ENCODE data around the gene PRCC. TPM values are rescaled to one million over a fixed set of nuclear protein-coding genes. Genes with fewer than 3 reads are reported as not detected.

The PRCC gene
- polyA plus RNA-seq, 1 donor (not counting 4 experiments of a cell fraction or from before 2014, with no cell fraction given) = 40.4 TPM

DNA sequence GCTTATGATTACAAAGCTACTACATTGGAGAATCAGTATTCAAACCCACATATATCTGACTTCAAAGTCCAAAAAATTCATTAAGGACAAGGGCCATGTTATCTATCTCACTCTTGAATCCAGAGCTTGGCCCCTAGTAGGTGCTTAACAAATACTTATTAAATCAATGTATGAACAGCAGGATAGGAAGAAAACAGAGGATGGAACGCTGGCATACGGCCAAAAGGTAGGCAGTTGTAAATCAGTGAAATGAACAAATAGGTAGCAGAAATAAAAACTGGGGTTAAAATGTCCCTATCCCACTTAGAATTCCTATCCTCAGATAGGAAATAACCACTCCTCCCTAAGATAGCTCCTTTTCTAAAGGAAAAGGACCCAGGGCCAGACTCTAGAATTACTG lies 28.4 kb upstream of the PRCC start:
- H3K27me3 ChIP-seq (ENCODE audit: control insufficient read depth, extremely low read depth, insufficient read depth, low read length) = no peaks in the 10 kb centered on the region
- H3K4me2 ChIP-seq (ENCODE audit: control insufficient read depth, extremely low read depth, insufficient read depth, low read depth, low read length) = no peak overlapping the region
- dilution Hi-C loops (cut with MboI; ENCODE audit: extremely low pct_ligation_motif_present, low sequenced_read_pairs) = no loop called here
- FAIRE-seq = no peak
- no peaks in the 10 kb centered on the region for H4K20me1 ChIP-seq (ENCODE audit: control insufficient read depth, extremely low read depth, insufficient read depth, low read length)
- H3K9me3 ChIP-seq (ENCODE audit: control insufficient read depth, low read depth, low read length) = no peaks in the 10 kb centered on the region
- H3K79me2 ChIP-seq (ENCODE audit: control insufficient read depth, insufficient read depth, low read length) = peaks cover 24% of the 10 kb centered on the region
- no peak for TF ChIP-seq EZH2 (IDR thresholded peaks at IDR 0.05; ENCODE audit: low read length)
- TF ChIP-seq, protein P1, sequence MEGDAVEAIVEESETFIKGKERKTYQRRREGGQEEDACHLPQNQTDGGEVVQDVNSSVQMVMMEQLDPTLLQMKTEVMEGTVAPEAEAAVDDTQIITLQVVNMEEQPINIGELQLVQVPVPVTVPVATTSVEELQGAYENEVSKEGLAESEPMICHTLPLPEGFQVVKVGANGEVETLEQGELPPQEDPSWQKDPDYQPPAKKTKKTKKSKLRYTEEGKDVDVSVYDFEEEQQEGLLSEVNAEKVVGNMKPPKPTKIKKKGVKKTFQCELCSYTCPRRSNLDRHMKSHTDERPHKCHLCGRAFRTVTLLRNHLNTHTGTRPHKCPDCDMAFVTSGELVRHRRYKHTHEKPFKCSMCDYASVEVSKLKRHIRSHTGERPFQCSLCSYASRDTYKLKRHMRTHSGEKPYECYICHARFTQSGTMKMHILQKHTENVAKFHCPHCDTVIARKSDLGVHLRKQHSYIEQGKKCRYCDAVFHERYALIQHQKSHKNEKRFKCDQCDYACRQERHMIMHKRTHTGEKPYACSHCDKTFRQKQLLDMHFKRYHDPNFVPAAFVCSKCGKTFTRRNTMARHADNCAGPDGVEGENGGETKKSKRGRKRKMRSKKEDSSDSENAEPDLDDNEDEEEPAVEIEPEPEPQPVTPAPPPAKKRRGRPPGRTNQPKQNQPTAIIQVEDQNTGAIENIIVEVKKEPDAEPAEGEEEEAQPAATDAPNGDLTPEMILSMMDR (optimal IDR thresholded peaks at IDR 0.05 in 1 of 3, IDR thresholded peaks at IDR 0.05 in 1 of 3, conservative IDR thresholded peaks at IDR 0.05 in 1 of 3; ENCODE audit: extremely low read depth in 1 of 3, insufficient read depth in 2 of 3, low read length in 3 of 3) = no peak
- no peak overlapping the region for H3K27ac ChIP-seq (ENCODE audit: control insufficient read depth, insufficient read depth, low read length)
- no peaks in the 10 kb centered on the region for H3K9me1 ChIP-seq (ENCODE audit: control insufficient read depth, extremely low read depth, insufficient read depth, low read length)
- no peak overlapping the region for H3K9ac ChIP-seq (ENCODE audit: control insufficient read depth, extremely low read depth, insufficient read depth, low read length)
- peaks cover 8% of the 10 kb centered on the region for H3K4me1 ChIP-seq (ENCODE audit: control insufficient read depth, extremely low read depth, insufficient read depth, low read length)
- H3K4me3 ChIP-seq (ENCODE audit: control insufficient read depth in 2 of 3, extremely low read depth in 1 of 3, insufficient read depth in 2 of 3, low read depth in 1 of 3, low read length in 3 of 3) = no peak overlapping the region
- no peak for DNase-seq (ENCODE audit: low read depth, low spot score)
- H2AFZ ChIP-seq (ENCODE audit: control insufficient read depth, low read length) = no peak overlapping the region
- H3K36me3 ChIP-seq (ENCODE audit: control insufficient read depth in 2 of 2, extremely low read depth in 1 of 2, insufficient read depth in 2 of 2, low read length in 2 of 2) = peaks cover 21 to 38% of the 10 kb centered on the region in 2 experiments

GRCh38 chr1:156740237-156740740 lies 27.0 kb upstream of the PRCC start:
- dilution Hi-C loops (cut with MboI; ENCODE audit: extremely low pct_ligation_motif_present, low sequenced_read_pairs) = no loop called here

More at GRCh38 chr1:156740237-156740740, 27.0 kb upstream of the PRCC start:
- H3K9me1 ChIP-seq (ENCODE audit: control insufficient read depth, extremely low read depth, insufficient read depth, low read length) = no peaks in the 10 kb centered on the region
- peak overlapping the region; percentile 63 to 83 (median 75) for H3K4me3 ChIP-seq (ENCODE audit: control insufficient read depth in 2 of 3, extremely low read depth in 1 of 3, insufficient read depth in 2 of 3, low read depth in 1 of 3, low read length in 3 of 3)
- peak overlapping the region; percentile 86 for H3K4me2 ChIP-seq (ENCODE audit: control insufficient read depth, extremely low read depth, insufficient read depth, low read depth, low read length)
- TF ChIP-seq, protein P1 (optimal IDR thresholded peaks at IDR 0.05 in 1 of 3, IDR thresholded peaks at IDR 0.05 in 1 of 3, conservative IDR thresholded peaks at IDR 0.05 in 1 of 3; ENCODE audit: extremely low read depth in 1 of 3, insufficient read depth in 2 of 3, low read length in 3 of 3) = no peak
- no peak for TF ChIP-seq EZH2 (IDR thresholded peaks at IDR 0.05; ENCODE audit: low read length)
- H3K9me3 ChIP-seq (ENCODE audit: control insufficient read depth, low read depth, low read length) = no peaks in the 10 kb centered on the region
- peak overlapping the region; percentile 90 for H3K9ac ChIP-seq (ENCODE audit: control insufficient read depth, extremely low read depth, insufficient read depth, low read length)
- peaks cover 28 to 43% of the 10 kb centered on the region in 2 experiments for H3K36me3 ChIP-seq (ENCODE audit: control insufficient read depth in 2 of 2, extremely low read depth in 1 of 2, insufficient read depth in 2 of 2, low read length in 2 of 2)
- peaks cover 34% of the 10 kb centered on the region for H3K79me2 ChIP-seq (ENCODE audit: control insufficient read depth, insufficient read depth, low read length)
- no peak for DNase-seq (ENCODE audit: low read depth, low spot score)
- peak overlapping the region; percentile 73 for H3K27ac ChIP-seq (ENCODE audit: control insufficient read depth, insufficient read depth, low read length)
- peak; percentile 56 for FAIRE-seq
- peaks cover 8% of the 10 kb centered on the region for H3K4me1 ChIP-seq (ENCODE audit: control insufficient read depth, extremely low read depth, insufficient read depth, low read length)
- no peaks in the 10 kb centered on the region for H3K27me3 ChIP-seq (ENCODE audit: control insufficient read depth, extremely low read depth, insufficient read depth, low read length)
- H4K20me1 ChIP-seq (ENCODE audit: control insufficient read depth, extremely low read depth, insufficient read depth, low read length) = no peaks in the 10 kb centered on the region
- H2AFZ ChIP-seq (ENCODE audit: control insufficient read depth, low read length) = peak overlapping the region; percentile 21

Data from keratinocyte (primary cell).